Measurements from ENCODE around the gene PACS1.

DNA sequence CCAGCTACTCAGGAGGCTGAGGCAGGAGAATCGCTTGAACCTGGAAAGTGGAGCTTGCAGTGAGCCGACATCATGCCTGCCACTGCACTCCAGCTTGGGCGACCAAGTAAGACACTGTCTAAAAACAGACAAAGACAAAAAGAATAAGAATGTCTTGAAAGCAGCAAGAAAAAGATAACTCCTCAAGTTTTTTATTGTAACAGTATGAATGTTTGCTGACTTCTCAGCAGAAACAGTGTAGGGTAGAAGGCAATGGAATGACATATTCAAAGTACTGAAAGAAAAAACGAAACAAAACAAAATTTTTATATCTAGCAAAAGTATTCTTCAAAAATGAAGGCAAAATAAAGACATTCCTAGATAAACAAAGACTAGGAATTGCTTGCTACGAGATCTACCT lies 76.9 kb downstream of the PACS1 start:
- TF ChIP-seq, protein P1, sequence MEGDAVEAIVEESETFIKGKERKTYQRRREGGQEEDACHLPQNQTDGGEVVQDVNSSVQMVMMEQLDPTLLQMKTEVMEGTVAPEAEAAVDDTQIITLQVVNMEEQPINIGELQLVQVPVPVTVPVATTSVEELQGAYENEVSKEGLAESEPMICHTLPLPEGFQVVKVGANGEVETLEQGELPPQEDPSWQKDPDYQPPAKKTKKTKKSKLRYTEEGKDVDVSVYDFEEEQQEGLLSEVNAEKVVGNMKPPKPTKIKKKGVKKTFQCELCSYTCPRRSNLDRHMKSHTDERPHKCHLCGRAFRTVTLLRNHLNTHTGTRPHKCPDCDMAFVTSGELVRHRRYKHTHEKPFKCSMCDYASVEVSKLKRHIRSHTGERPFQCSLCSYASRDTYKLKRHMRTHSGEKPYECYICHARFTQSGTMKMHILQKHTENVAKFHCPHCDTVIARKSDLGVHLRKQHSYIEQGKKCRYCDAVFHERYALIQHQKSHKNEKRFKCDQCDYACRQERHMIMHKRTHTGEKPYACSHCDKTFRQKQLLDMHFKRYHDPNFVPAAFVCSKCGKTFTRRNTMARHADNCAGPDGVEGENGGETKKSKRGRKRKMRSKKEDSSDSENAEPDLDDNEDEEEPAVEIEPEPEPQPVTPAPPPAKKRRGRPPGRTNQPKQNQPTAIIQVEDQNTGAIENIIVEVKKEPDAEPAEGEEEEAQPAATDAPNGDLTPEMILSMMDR (conservative IDR thresholded peaks at IDR 0.05; ENCODE audit: low read length): no peak
- TF ChIP-seq EZH2phosphoT487 (IDR thresholded peaks at IDR 0.05; ENCODE audit: borderline replicate concordance): no peak
